ENCODE measurements around the gene HSPB7.

Gene HSPB7

DNA sequence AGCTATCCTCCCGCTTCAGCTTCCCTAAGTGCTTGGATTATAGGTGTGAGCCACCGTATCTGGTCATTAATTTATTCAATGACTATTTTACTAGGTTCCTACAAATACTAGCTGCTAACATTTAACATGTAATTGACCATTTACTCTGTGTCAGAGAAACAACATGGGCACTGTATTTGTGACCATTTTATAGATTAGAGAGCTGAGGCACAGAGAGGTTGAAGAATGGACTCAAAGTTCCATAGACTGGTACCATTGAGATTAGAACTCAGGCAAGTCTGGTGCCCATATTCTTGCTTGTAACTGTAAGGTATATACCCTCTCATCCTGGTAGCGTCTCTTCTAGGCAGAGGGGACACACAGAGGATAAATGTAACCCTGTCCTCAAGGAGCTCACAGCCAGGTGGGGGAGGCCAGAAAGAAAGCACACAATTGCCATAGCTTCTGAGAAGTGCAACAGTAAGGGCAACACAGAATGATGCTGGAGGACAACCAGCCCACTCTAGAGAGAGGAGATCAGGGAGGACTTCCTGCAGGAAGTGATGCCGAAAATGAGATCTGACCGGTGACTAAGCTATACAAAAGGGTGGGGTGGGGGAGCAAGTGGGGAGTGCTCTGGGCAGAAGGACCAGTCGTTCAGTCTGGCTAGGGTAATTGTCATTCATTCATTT is 10.0 kb downstream of the HSPB7 start:
- Histone ChIP-seq H2AK5ac (ENCODE audit: low read length) (no peak overlapping the region), H3K4me3 (ENCODE audit: low read depth, low read length) (no peak overlapping the region), H3K27me3 (ENCODE audit: insufficient read depth, low read length) (no peaks in the 10 kb centered on the region), H2AFZ (ENCODE audit: insufficient read depth, low read length, poor library complexity) (no peak overlapping the region), H3K23ac (ENCODE audit: low read length) (no peak overlapping the region), H4K8ac (ENCODE audit: low read depth, low read length) (no peak overlapping the region), H3K79me2 (ENCODE audit: control insufficient read depth, insufficient read depth, low read length, poor library complexity) (no peaks in the 10 kb centered on the region), H3K9me3 (ENCODE audit: insufficient read depth, low read depth, low read length) (peaks cover 4% of the 10 kb centered on the region), H3K18ac (ENCODE audit: low read length) (no peak overlapping the region), H2BK12ac (ENCODE audit: low read length) (no peak overlapping the region), H4K91ac (ENCODE audit: low read depth, low read length) (no peak overlapping the region), H3K9ac (ENCODE audit: low read length) (no peak overlapping the region), H4K12ac (ENCODE audit: low read depth, low read length) (no peak overlapping the region), H2BK120ac (ENCODE audit: insufficient read depth, low read length, poor library complexity) (no peak overlapping the region), H3K36me3 (ENCODE audit: control insufficient read depth in 1 of 2, insufficient read depth in 2 of 2, low read length in 2 of 2) (no peaks in the 10 kb centered on the region), H3K27ac (ENCODE audit: low read depth, low read length) (no peak overlapping the region), H2BK5ac (ENCODE audit: low read depth, low read length, poor library complexity) (no peak overlapping the region), H3K4ac (ENCODE audit: low read depth, low read length) (no peak overlapping the region), H3K79me1 (ENCODE audit: low read length) (peaks cover 3% of the 10 kb centered on the region), H3K14ac (ENCODE audit: low read length) (no peak overlapping the region), H3K4me1 (ENCODE audit: control insufficient read depth in 1 of 2, insufficient read depth in 2 of 2, low read length in 2 of 2) (peaks cover 3 to 4% of the 10 kb centered on the region in 2 experiments), H3K4me2 (ENCODE audit: low read length) (no peak overlapping the region)
- WGBS (ENCODE audit: extremely low coverage, insufficient coverage, insufficient read length) = no CpG with 5 or more reads among the region's 6 CpGs
- DNase-seq = no peak

DNA sequence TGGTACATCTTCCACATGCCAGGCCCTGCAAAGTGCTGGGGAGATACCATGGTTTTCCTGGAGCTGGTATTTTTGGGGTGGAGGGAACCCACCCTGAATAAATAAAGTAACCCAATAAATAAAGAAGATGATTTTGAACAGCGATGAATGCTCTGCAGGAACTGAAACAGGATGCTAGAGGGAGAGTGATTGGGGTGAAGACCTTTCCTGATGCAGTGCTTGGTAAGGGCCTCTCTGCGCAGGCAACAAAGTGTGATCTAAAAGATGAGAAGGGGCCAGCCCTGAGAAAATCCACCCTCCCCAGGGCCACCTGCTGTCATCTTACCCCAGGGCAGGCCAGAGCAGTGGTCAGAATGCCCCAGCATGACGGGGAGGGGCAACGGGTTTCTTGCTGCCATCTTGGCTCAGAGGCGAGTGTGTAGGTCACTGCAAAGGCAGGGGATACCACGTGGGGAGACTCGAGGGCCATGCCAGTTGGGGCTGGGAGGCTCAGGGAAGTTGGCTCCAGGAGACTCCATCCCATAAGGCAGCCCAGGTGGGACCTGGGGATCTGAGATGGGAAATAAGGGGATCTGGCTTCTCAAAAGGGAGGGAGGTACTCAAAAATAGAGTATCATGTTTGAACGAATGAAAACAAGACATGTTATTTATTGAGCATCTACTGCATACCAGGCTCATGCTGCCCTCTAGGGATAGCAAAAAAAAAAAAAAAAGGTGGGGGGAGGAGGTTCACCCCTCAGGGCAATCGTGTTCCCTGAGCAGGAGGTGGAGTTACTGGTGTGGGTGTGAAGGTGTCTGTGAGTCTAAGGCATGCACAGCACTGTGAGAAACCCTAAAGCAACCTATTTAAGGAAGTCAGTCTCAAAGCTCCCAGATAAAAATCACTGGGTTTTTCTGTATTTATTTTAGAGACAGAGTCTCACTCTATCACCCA is 11.0 kb downstream of the HSPB7 start:
- no peak overlapping the region for H2AK5ac ChIP-seq (ENCODE audit: low read length)
- H3K79me2 ChIP-seq (ENCODE audit: control insufficient read depth, insufficient read depth, low read length, poor library complexity) = no peaks in the 10 kb centered on the region
- WGBS (ENCODE audit: extremely low coverage, insufficient coverage, insufficient read length) = no CpG with 5 or more reads among the region's 9 CpGs

DNA sequence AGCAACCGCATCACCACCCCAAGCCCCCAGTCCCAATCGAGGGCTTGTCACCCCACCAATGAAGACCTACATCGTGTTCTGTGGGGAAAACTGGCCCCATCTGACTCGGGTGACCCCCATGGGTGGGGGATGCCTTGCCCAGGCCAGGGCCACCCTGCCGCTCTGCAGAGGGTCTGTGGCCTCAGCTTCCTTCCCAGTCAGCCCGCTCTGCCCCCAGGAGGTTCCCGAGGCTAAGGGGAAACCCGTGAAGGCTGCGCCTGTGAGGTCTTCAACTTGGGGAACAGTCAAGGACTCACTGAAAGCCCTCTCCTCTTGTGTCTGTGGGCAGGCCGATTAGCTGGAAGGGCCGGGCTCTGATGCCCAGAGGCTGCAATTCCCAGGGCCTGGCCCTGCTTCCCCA is 11.8 kb downstream of the HSPB7 start:
- no peak for DNase-seq
- no peak overlapping the region for H3K23ac ChIP-seq (ENCODE audit: low read length)
- H3K14ac ChIP-seq (ENCODE audit: low read length) = no peak overlapping the region
- H3K79me2 ChIP-seq (ENCODE audit: control insufficient read depth, insufficient read depth, low read length, poor library complexity) = no peaks in the 10 kb centered on the region
- H3K4me1 ChIP-seq (ENCODE audit: control insufficient read depth in 1 of 2, insufficient read depth in 2 of 2, low read length in 2 of 2) = no peaks in the 10 kb centered on the region
- H2AFZ ChIP-seq (ENCODE audit: insufficient read depth, low read length, poor library complexity) = no peak overlapping the region
- H3K27me3 ChIP-seq (ENCODE audit: insufficient read depth, low read length) = no peaks in the 10 kb centered on the region
- no peaks in the 10 kb centered on the region for H3K79me1 ChIP-seq (ENCODE audit: low read length)
- H4K91ac ChIP-seq (ENCODE audit: low read depth, low read length) = no peak overlapping the region
- H2BK5ac ChIP-seq (ENCODE audit: low read depth, low read length, poor library complexity) = no peak overlapping the region
- WGBS (ENCODE audit: extremely low coverage, insufficient coverage, insufficient read length) = no CpG with 5 or more reads among the region's 11 CpGs
- H3K9me3 ChIP-seq (ENCODE audit: insufficient read depth, low read depth, low read length) = peaks cover 4% of the 10 kb centered on the region
- H3K4ac ChIP-seq (ENCODE audit: low read depth, low read length) = no peak overlapping the region
- no peak overlapping the region for H2BK12ac ChIP-seq (ENCODE audit: low read length)
- H3K9ac ChIP-seq (ENCODE audit: low read length) = no peak overlapping the region
- no peak overlapping the region for H3K4me2 ChIP-seq (ENCODE audit: low read length)
- H4K8ac ChIP-seq (ENCODE audit: low read depth, low read length) = no peak overlapping the region
- H3K4me3 ChIP-seq (ENCODE audit: low read depth, low read length) = no peak overlapping the region
- no peak overlapping the region for H2BK120ac ChIP-seq (ENCODE audit: insufficient read depth, low read length, poor library complexity)
- H2AK5ac ChIP-seq (ENCODE audit: low read length) = peak overlapping the region; percentile 75
- no peaks in the 10 kb centered on the region for H3K36me3 ChIP-seq (ENCODE audit: control insufficient read depth in 1 of 2, insufficient read depth in 2 of 2, low read length in 2 of 2)
- no peak overlapping the region for H3K27ac ChIP-seq (ENCODE audit: low read depth, low read length)
- H3K18ac ChIP-seq (ENCODE audit: low read length) = no peak overlapping the region
- no peak overlapping the region for H4K12ac ChIP-seq (ENCODE audit: low read depth, low read length)

More for the DNA sequence above, 11.0 kb downstream of the HSPB7 start:
- Histone ChIP-seq H2AFZ (ENCODE audit: insufficient read depth, low read length, poor library complexity) (no peak overlapping the region), H3K27me3 (ENCODE audit: insufficient read depth, low read length) (no peaks in the 10 kb centered on the region), H4K91ac (ENCODE audit: low read depth, low read length) (no peak overlapping the region), H3K4me3 (ENCODE audit: low read depth, low read length) (peak overlapping the region; percentile 48), H2BK12ac (ENCODE audit: low read length) (no peak overlapping the region), H3K23ac (ENCODE audit: low read length) (no peak overlapping the region), H3K4me1 (ENCODE audit: control insufficient read depth in 1 of 2, insufficient read depth in 2 of 2, low read length in 2 of 2) (no peaks in the 10 kb centered on the region), H3K18ac (ENCODE audit: low read length) (no peak overlapping the region), H3K14ac (ENCODE audit: low read length) (no peak overlapping the region), H3K27ac (ENCODE audit: low read depth, low read length) (no peak overlapping the region), H3K9ac (ENCODE audit: low read length) (no peak overlapping the region), H3K4ac (ENCODE audit: low read depth, low read length) (no peak overlapping the region), H2BK120ac (ENCODE audit: insufficient read depth, low read length, poor library complexity) (no peak overlapping the region), H2BK5ac (ENCODE audit: low read depth, low read length, poor library complexity) (no peak overlapping the region), H3K4me2 (ENCODE audit: low read length) (no peak overlapping the region), H3K36me3 (ENCODE audit: control insufficient read depth in 1 of 2, insufficient read depth in 2 of 2, low read length in 2 of 2) (no peaks in the 10 kb centered on the region), H3K79me1 (ENCODE audit: low read length) (no peaks in the 10 kb centered on the region), H4K8ac (ENCODE audit: low read depth, low read length) (no peak overlapping the region), H3K9me3 (ENCODE audit: insufficient read depth, low read depth, low read length) (peaks cover 4% of the 10 kb centered on the region), H4K12ac (ENCODE audit: low read depth, low read length) (no peak overlapping the region)
- no peak for DNase-seq

GRCh38 chr1:16005597-16005996 is 12.2 kb downstream of the HSPB7 start:
- Histone ChIP-seq H3K18ac (ENCODE audit: low read length) (no peak overlapping the region), H3K79me1 (ENCODE audit: low read length) (no peaks in the 10 kb centered on the region), H3K4me1 (ENCODE audit: control insufficient read depth in 1 of 2, insufficient read depth in 2 of 2, low read length in 2 of 2) (no peaks in the 10 kb centered on the region), H3K14ac (ENCODE audit: low read length) (no peak overlapping the region), H2BK5ac (ENCODE audit: low read depth, low read length, poor library complexity) (no peak overlapping the region), H3K4me3 (ENCODE audit: low read depth, low read length) (no peak overlapping the region), H2AK5ac (ENCODE audit: low read length) (no peak overlapping the region), H4K8ac (ENCODE audit: low read depth, low read length) (no peak overlapping the region), H3K27ac (ENCODE audit: low read depth, low read length) (no peak overlapping the region), H3K4me2 (ENCODE audit: low read length) (no peak overlapping the region), H3K9me3 (ENCODE audit: insufficient read depth, low read depth, low read length) (peaks cover 4% of the 10 kb centered on the region), H3K36me3 (ENCODE audit: control insufficient read depth in 1 of 2, insufficient read depth in 2 of 2, low read length in 2 of 2) (no peaks in the 10 kb centered on the region), H2AFZ (ENCODE audit: insufficient read depth, low read length, poor library complexity) (no peak overlapping the region), H3K27me3 (ENCODE audit: insufficient read depth, low read length) (no peaks in the 10 kb centered on the region), H3K23ac (ENCODE audit: low read length) (no peak overlapping the region), H4K12ac (ENCODE audit: low read depth, low read length) (no peak overlapping the region), H4K91ac (ENCODE audit: low read depth, low read length) (no peak overlapping the region), H3K4ac (ENCODE audit: low read depth, low read length) (no peak overlapping the region), H3K9ac (ENCODE audit: low read length) (no peak overlapping the region), H2BK120ac (ENCODE audit: insufficient read depth, low read length, poor library complexity) (no peak overlapping the region), H2BK12ac (ENCODE audit: low read length) (no peak overlapping the region), H3K79me2 (ENCODE audit: control insufficient read depth, insufficient read depth, low read length, poor library complexity) (no peaks in the 10 kb centered on the region)
- no peak for DNase-seq
- no CpG with 5 or more reads among the region's 5 CpGs for WGBS (ENCODE audit: extremely low coverage, insufficient coverage, insufficient read length)
